ENCODE data around the gene PRDX1.

The PRDX1 gene

DNA sequence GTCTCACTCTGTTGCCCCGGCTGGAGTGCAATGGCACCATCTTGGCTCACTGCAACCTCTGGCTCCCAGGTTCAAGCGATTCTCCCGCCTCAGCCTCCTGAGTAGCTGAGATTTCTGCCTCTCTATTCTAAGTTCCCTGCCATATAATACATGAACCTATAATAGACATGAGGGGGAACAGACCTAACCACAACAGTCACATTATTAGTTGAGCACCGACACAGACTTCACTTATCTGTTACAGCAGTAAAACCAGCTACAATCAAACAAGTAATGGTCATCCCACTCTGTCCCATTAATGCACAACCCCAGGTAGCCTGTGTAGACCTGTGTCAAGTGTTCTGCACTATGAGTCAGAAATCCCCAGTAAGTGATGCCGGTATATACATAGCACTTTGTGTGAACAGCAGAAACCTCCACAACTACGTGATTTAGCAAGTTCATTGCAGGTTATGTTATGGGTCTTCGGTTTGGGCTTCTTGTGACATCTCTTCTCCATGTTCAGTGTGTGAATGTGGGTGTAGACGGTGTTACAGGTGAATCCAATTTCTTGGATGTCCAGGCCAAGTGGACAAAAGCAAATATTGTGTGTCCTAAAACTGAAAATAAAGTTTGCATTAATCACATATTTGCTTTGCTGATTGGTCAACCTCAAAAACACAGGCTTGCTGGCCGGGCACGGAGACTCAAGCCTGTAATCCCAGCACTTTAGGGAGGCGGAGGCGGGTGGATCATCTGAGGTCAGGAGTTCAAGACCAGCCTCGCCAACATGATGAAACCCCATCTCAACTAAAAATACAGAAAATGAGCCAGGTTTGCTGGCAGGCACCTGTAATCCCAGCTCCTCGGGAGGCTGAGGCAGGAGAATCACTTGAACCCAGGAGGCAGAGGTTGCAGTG is 18.0 kb downstream of the PRDX1 start:
- no peaks in the 10 kb centered on the region for H3K9me3 ChIP-seq
- H3K4me3 ChIP-seq (ENCODE audit: low read depth in 1 of 2, low read length in 1 of 2), result no peak overlapping the region
- TF ChIP-seq, protein P1, sequence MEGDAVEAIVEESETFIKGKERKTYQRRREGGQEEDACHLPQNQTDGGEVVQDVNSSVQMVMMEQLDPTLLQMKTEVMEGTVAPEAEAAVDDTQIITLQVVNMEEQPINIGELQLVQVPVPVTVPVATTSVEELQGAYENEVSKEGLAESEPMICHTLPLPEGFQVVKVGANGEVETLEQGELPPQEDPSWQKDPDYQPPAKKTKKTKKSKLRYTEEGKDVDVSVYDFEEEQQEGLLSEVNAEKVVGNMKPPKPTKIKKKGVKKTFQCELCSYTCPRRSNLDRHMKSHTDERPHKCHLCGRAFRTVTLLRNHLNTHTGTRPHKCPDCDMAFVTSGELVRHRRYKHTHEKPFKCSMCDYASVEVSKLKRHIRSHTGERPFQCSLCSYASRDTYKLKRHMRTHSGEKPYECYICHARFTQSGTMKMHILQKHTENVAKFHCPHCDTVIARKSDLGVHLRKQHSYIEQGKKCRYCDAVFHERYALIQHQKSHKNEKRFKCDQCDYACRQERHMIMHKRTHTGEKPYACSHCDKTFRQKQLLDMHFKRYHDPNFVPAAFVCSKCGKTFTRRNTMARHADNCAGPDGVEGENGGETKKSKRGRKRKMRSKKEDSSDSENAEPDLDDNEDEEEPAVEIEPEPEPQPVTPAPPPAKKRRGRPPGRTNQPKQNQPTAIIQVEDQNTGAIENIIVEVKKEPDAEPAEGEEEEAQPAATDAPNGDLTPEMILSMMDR (IDR thresholded peaks at IDR 0.05), result no peak
- no peaks in the 10 kb centered on the region for H3K27me3 ChIP-seq
- H3K27ac ChIP-seq, result no peak overlapping the region
- no peaks in the 10 kb centered on the region for H3K36me3 ChIP-seq
- peaks cover 13 to 20% of the 10 kb centered on the region in 2 experiments for H3K4me1 ChIP-seq (ENCODE audit: control insufficient read depth in 1 of 2, insufficient read depth in 1 of 2, low read depth in 1 of 2, low read length in 1 of 2)

DNA sequence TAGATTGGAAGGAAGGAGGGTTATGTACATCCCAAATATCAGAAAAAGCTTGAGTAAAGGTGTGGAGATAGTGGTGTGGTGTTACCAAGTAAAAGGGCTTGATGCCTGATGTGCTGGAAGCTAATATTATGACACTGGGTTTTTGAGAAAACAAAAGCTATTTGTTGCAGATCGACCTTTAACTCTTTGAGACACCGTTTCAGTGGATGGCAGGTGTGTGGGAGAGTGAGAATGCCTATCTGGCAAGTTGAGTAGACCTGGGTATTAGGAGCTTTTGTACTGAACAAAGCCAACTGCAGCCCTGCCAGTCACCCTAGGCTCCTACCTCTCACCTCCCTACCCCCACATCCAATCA is 20.2 kb downstream of the PRDX1 start:
- no peaks in the 10 kb centered on the region for H3K36me3 ChIP-seq
- no peak overlapping the region for H3K4me3 ChIP-seq (ENCODE audit: low read depth in 1 of 2, low read length in 1 of 2)
- H3K9me3 ChIP-seq, result no peaks in the 10 kb centered on the region
- H3K4me1 ChIP-seq (ENCODE audit: control insufficient read depth in 1 of 2, insufficient read depth in 1 of 2, low read depth in 1 of 2, low read length in 1 of 2), result peaks cover 13 to 20% of the 10 kb centered on the region in 2 experiments
- H3K27ac ChIP-seq, result no peak overlapping the region
- TF ChIP-seq, protein P1 (IDR thresholded peaks at IDR 0.05), result no peak
- no peaks in the 10 kb centered on the region for H3K27me3 ChIP-seq

- Histone ChIP-seq H3K27ac (peak overlapping the region; percentile 63), H3K4me3 (ENCODE audit: low read depth in 1 of 2, low read length in 1 of 2) (peak overlapping the region; percentile 72 to 94), H3K9me3 (no peaks in the 10 kb centered on the region), H3K36me3 (no peaks in the 10 kb centered on the region), H3K4me1 (ENCODE audit: control insufficient read depth in 1 of 2, insufficient read depth in 1 of 2, low read depth in 1 of 2, low read length in 1 of 2) (peaks cover 13 to 20% of the 10 kb centered on the region in 2 experiments), H3K27me3 (no peaks in the 10 kb centered on the region)
- TF ChIP-seq, protein P1 (IDR thresholded peaks at IDR 0.05), result no peak
These were observed 22.3 kb downstream of the PRDX1 start for GRCh38 chr1:45499415-45499769.

DNA sequence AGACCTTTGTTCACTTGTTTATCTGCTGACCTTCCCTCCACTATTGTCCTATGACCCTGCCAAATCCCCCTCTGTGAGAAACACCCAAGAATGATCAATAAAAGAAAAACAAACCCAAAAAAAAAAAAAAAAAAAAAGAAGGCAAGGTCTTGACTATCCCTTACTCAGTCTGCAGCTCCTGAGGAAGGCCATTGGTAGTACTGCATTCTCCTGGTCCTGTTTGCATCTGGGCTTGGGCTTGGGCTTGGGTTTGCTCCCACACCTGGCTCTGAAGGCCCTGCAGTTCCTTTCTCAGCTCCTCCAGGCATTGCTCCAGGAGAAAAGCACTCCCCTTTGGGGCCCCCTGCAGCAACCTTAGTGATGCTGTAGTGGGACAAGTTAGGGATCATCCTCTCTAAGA is 23.4 kb downstream of the PRDX1 start:
- no peak overlapping the region for H3K4me3 ChIP-seq (ENCODE audit: low read depth in 1 of 2, low read length in 1 of 2)
- H3K27me3 ChIP-seq, result no peaks in the 10 kb centered on the region
- H3K9me3 ChIP-seq, result no peaks in the 10 kb centered on the region
- peaks cover 13 to 20% of the 10 kb centered on the region in 2 experiments for H3K4me1 ChIP-seq (ENCODE audit: control insufficient read depth in 1 of 2, insufficient read depth in 1 of 2, low read depth in 1 of 2, low read length in 1 of 2)
- H3K36me3 ChIP-seq, result no peaks in the 10 kb centered on the region
- TF ChIP-seq, protein P1 (IDR thresholded peaks at IDR 0.05), result no peak
- H3K27ac ChIP-seq, result no peak overlapping the region

GRCh38 chr1:45493116-45493697 is 28.5 kb downstream of the PRDX1 start:
- Histone ChIP-seq H3K27me3 (no peaks in the 10 kb centered on the region), H3K4me3 (ENCODE audit: low read depth in 1 of 2, low read length in 1 of 2) (no peak overlapping the region), H3K4me1 (ENCODE audit: control insufficient read depth in 1 of 2, insufficient read depth in 1 of 2, low read depth in 1 of 2, low read length in 1 of 2) (peaks cover 29% of the 10 kb centered on the region in 2 experiments), H3K27ac (no peak overlapping the region), H3K9me3 (no peaks in the 10 kb centered on the region), H3K36me3 (no peaks in the 10 kb centered on the region)
- TF ChIP-seq, protein P1 (IDR thresholded peaks at IDR 0.05), result peak; percentile 62

Measured in neutrophil (primary cell).